GM23338 (cell line): ENCODE results near the gene L3MBTL1. TPM values are rescaled to one million over a fixed set of nuclear protein-coding genes. Genes with fewer than 3 reads are reported as not detected.

Experiments
- ATAC-seq: fragments of 200-7000 bp; cut with Tn5 transposase; 3 replicates; pipeline ENCODE4 v1.9.1; 2020
- DNase-seq: peaks from one replicate; pipeline ENCODE4 v3.0.0-alpha.2; 2015; ENCODE audit warnings: low spot score
- H2AFZ ChIP-seq: fragments of 200-600 bp; sonication (generic); 2 replicates; pipeline ENCODE4 v1.8.0; 2016; ENCODE audit warnings: antibody characterized with exemption, mild to moderate bottlenecking, moderate library complexity
- H3F3A ChIP-seq: fragments of 200-600 bp; sonication (generic); replicated peaks from 2 replicates; pipeline ENCODE4 v1.8.0; 2017; ENCODE audit warnings: antibody characterized with exemption, mixed run types, low read depth
- H3K27ac ChIP-seq: fragments of 200-600 bp; sonication (generic); 2 replicates; pipeline ENCODE4 v1.6.1; 2016; ENCODE audit warnings: low read depth
- H3K27me3 ChIP-seq: fragments of 200-600 bp; sonication (generic); 2 replicates; pipeline ENCODE4 v1.8.0; 2016; ENCODE audit warnings: mild to moderate bottlenecking, mixed run types, moderate library complexity; ENCODE audit not compliant: insufficient read depth
- H3K36me3 ChIP-seq: fragments of 200-600 bp; sonication (generic); 2 replicates; pipeline ENCODE4 v1.8.0; 2016; ENCODE audit warnings: mild to moderate bottlenecking; ENCODE audit not compliant: insufficient read depth
- H3K4me1 ChIP-seq: fragments of 200-600 bp; sonication (generic); 2 replicates; pipeline ENCODE4 v1.8.0; 2016; ENCODE audit warnings: mild to moderate bottlenecking, moderate library complexity; ENCODE audit not compliant: insufficient read depth
- H3K4me2 ChIP-seq: fragments of 200-600 bp; sonication (generic); 2 replicates; pipeline ENCODE4 v1.7.1; 2017; ENCODE audit warnings: mixed run types
- H3K4me3 ChIP-seq: fragments of 200-600 bp; sonication (generic); 2 replicates; pipeline ENCODE4 v1.6.1; 2016; ENCODE audit warnings: mixed run types
- H3K79me2 ChIP-seq: fragments of 200-600 bp; sonication (generic); replicated peaks from 2 replicates; pipeline ENCODE4 v1.8.0; 2017; ENCODE audit warnings: mild to moderate bottlenecking; ENCODE audit not compliant: insufficient read depth
- H3K9me2 ChIP-seq: fragments of 200-600 bp; sonication (generic); 2 replicates; pipeline ENCODE4 v1.8.0; 2017; ENCODE audit not compliant: insufficient read depth
- H4K20me1 ChIP-seq: fragments of 200-600 bp; sonication (generic); replicated peaks from 2 replicates; pipeline ENCODE4 v1.8.0; 2017; ENCODE audit warnings: mild to moderate bottlenecking; ENCODE audit not compliant: insufficient read depth
- H3K27ac Mint-ChIP-seq: 2 replicates; pipeline ENCODE4 v1.8.0; 2020; ENCODE audit warnings: inconsistent platforms, mild to moderate bottlenecking, moderate library complexity, mixed read lengths
- H3K27me3 Mint-ChIP-seq: 3 replicates; pipeline ENCODE4 v1.8.0; 2022; ENCODE audit warnings: low read depth, mild to moderate bottlenecking, moderate library complexity, mixed read lengths, inconsistent platforms; ENCODE audit not compliant: insufficient read depth, poor library complexity
- H3K36me3 Mint-ChIP-seq: 3 replicates; pipeline ENCODE4 v1.8.0; 2021; ENCODE audit warnings: low read depth, mild to moderate bottlenecking, inconsistent platforms, moderate library complexity, mixed read lengths
- H3K4me1 Mint-ChIP-seq: 3 replicates; pipeline ENCODE4 v1.8.0; 2020; ENCODE audit warnings: mild to moderate bottlenecking, inconsistent platforms, mixed read lengths
- H3K4me3 Mint-ChIP-seq: 3 replicates; pipeline ENCODE4 v1.8.0; 2021; ENCODE audit warnings: moderate library complexity, mild to moderate bottlenecking, inconsistent platforms, mixed read lengths
- H3K9me3 Mint-ChIP-seq: 3 replicates; pipeline ENCODE4 v1.8.0; 2020; ENCODE audit warnings: moderate library complexity, mild to moderate bottlenecking, inconsistent platforms, mixed read lengths
- CREB1 ChIP-seq: fragments of 250-450 bp; sonication (Bioruptor Pico); IDR thresholded peaks from 2 replicates; pipeline ENCODE4 v1.5.0; 2020; ENCODE audit warnings: low read depth, mild to moderate bottlenecking, moderate library complexity
- ETS1 ChIP-seq: IDR thresholded peaks from 2 replicates; pipeline ENCODE4 v1.6.1; 2016; ENCODE audit warnings: antibody characterized with exemption
- EZH2 ChIP-seq: fragments of 200-600 bp; sonication (generic); IDR thresholded peaks from one replicate; pipeline ENCODE4 v1.8.0; 2017; ENCODE audit warnings: antibody characterized with exemption, mild to moderate bottlenecking, low read depth; ENCODE audit not compliant: unreplicated experiment
- EZH2phosphoT487 ChIP-seq: fragments of 200-600 bp; sonication (generic); IDR thresholded peaks from one replicate; pipeline ENCODE4 v1.8.1; 2018; ENCODE audit warnings: antibody characterized with exemption; ENCODE audit not compliant: unreplicated experiment
- NANOG ChIP-seq: IDR thresholded peaks from 2 replicates; pipeline ENCODE4 v1.6.1; 2016; ENCODE audit warnings: antibody characterized with exemption, borderline replicate concordance
- POLR2AphosphoS5 ChIP-seq: IDR thresholded peaks from 2 replicates; pipeline ENCODE4 v1.6.1; 2016; ENCODE audit warnings: antibody characterized with exemption, low read depth
- REST ChIP-seq: IDR thresholded peaks from one replicate; pipeline ENCODE4 v1.6.1; 2018; ENCODE audit warnings: antibody characterized with exemption; ENCODE audit not compliant: unreplicated experiment
- STAT1 ChIP-seq: IDR thresholded peaks from one replicate; pipeline ENCODE4 v1.6.1; 2016; ENCODE audit warnings: antibody characterized with exemption; ENCODE audit not compliant: unreplicated experiment
- ZNF114 ChIP-seq: fragments of 250-450 bp; sonication (Bioruptor Pico); IDR thresholded peaks from 2 replicates; pipeline ENCODE4 v1.5.0; 2020; ENCODE audit warnings: mild to moderate bottlenecking, moderate library complexity
- ZNF331 ChIP-seq: fragments of 250-450 bp; sonication (Bioruptor Pico); IDR thresholded peaks from 2 replicates; pipeline ENCODE4 v1.5.0; 2020; ENCODE audit warnings: low read depth, mild to moderate bottlenecking, moderate library complexity
- polyA plus RNA-seq: library from polyadenylated mRNA; unstranded; fragments of >200 nt; fragmentation: Nextera tagmentation; extraction: Ambion mirVana; gene quantifications from 2 replicates; pipeline ENCODE4 v1.2.1, GENCODE V29; 2016
- total RNA-seq: library from RNA; depleted of rRNA; stranded (reverse); fragments of >200 nt; shearing (Covaris generic); gene quantifications from 2 replicates; pipeline ENCODE4 v1.2.3, GENCODE V29; 2014
- TF ChIP-seq, protein P1 (sequence below), 2 experiments: fragments of 200-600 bp in 1 of 2; sonication (generic) in 1 of 2; conservative IDR thresholded peaks; 2 replicates each; pipeline versions ENCODE4 v1.5.1 to v1.6.1; 2016 to 2017; ENCODE audit warnings: antibody characterized with exemption in 2 of 2, low read depth in 2 of 2, mild to moderate bottlenecking in 2 of 2, moderate library complexity in 1 of 2

The L3MBTL1 gene
- total and polyA plus RNA-seq, 2 experiments from 2014 or later = 6.5 to 33.6 TPM

GRCh38 chr20:43579861-43580793, 72.6 kb downstream of the L3MBTL1 start:
- H3K36me3 ChIP-seq = no peaks in the 10 kb centered on the region
- H3K79me2 ChIP-seq = no peaks in the 10 kb centered on the region
- no peak overlapping the region for H3K4me3 Mint-ChIP-seq
- no peak overlapping the region for H3K4me3 ChIP-seq
- H3F3A ChIP-seq = no peaks in the 10 kb centered on the region
- TF ChIP-seq REST = no peak
- no peak for TF ChIP-seq ZNF114 (CRISPR knock-in tag)
- TF ChIP-seq NANOG = no peak
- TF ChIP-seq, protein P1, sequence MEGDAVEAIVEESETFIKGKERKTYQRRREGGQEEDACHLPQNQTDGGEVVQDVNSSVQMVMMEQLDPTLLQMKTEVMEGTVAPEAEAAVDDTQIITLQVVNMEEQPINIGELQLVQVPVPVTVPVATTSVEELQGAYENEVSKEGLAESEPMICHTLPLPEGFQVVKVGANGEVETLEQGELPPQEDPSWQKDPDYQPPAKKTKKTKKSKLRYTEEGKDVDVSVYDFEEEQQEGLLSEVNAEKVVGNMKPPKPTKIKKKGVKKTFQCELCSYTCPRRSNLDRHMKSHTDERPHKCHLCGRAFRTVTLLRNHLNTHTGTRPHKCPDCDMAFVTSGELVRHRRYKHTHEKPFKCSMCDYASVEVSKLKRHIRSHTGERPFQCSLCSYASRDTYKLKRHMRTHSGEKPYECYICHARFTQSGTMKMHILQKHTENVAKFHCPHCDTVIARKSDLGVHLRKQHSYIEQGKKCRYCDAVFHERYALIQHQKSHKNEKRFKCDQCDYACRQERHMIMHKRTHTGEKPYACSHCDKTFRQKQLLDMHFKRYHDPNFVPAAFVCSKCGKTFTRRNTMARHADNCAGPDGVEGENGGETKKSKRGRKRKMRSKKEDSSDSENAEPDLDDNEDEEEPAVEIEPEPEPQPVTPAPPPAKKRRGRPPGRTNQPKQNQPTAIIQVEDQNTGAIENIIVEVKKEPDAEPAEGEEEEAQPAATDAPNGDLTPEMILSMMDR (conservative IDR thresholded peaks at IDR 0.05; ENCODE audit: low read depth in 2 of 2) = no peak
- no peak for TF ChIP-seq CREB1 (CRISPR knock-in tag)
- no peak for TF ChIP-seq STAT1
- no peak for TF ChIP-seq POLR2AphosphoS5
- TF ChIP-seq ETS1 = no peak
- TF ChIP-seq EZH2phosphoT487 = no peak
- TF ChIP-seq ZNF331 = no peak
- TF ChIP-seq EZH2 = no peak
- peaks cover 8% of the 10 kb centered on the region for H3K27me3 Mint-ChIP-seq
- H3K36me3 Mint-ChIP-seq = no peaks in the 10 kb centered on the region
- H3K9me2 ChIP-seq = no peaks in the 10 kb centered on the region
- H3K9me3 Mint-ChIP-seq = no peaks in the 10 kb centered on the region
- no peak overlapping the region for H3K27ac ChIP-seq
- no peak for DNase-seq
- no peak overlapping the region for H3K4me2 ChIP-seq
- no peak for ATAC-seq
- no peaks in the 10 kb centered on the region for H3K27me3 ChIP-seq
- no peak overlapping the region for H3K27ac Mint-ChIP-seq
- 0 out of 2 replicates have a peak, but pooled peaks cover 8% of the 10 kb centered on the region for H3K4me1 ChIP-seq
- peaks cover 11% of the 10 kb centered on the region; the same call in 2 of the 3 replicates for H3K4me1 Mint-ChIP-seq
- no peaks in the 10 kb centered on the region for H4K20me1 ChIP-seq
- H2AFZ ChIP-seq = no peak overlapping the region
